Liver (tissue), 9 donors: ENCODE measurements around the gene SLC7A6OS. TPM values are rescaled to one million over a fixed set of nuclear protein-coding genes. Genes with fewer than 3 reads are reported as not detected.
A peak's percentile ranks its signal among the peaks of the same experiment; 100 is the strongest.

Experiments used
- DNase-seq: peaks from one replicate; pipeline ENCODE4 v3.0.0-alpha.2; 2017; ENCODE audit warnings: low spot score
- H3K27ac ChIP-seq, 2 donors: one replicate each; pipeline ENCODE4 v1.7.0; 2013; ENCODE audit warnings: inconsistent platforms in 2 of 2, low read length in 2 of 2, control low read depth in 1 of 2, low read depth in 1 of 2, mild to moderate bottlenecking in 1 of 2
- H3K27me3 ChIP-seq, 4 donors: one replicate each; pipeline versions ENCODE4 v1.6.1 to v1.7.0; 2013; ENCODE audit warnings: low read length in 3 of 4, inconsistent platforms in 1 of 4, mild to moderate bottlenecking in 1 of 4, moderate library complexity in 1 of 4; ENCODE audit not compliant: control insufficient read depth in 4 of 4, insufficient read depth in 4 of 4
- H3K36me3 ChIP-seq, 4 donors: one replicate each; pipeline versions ENCODE4 v1.6.1 to v1.7.0; 2013; ENCODE audit warnings: low read length in 3 of 4, mild to moderate bottlenecking in 3 of 4, low read depth in 1 of 4, moderate library complexity in 1 of 4; ENCODE audit not compliant: control insufficient read depth in 4 of 4, insufficient read depth in 3 of 4
- H3K4me1 ChIP-seq, 4 donors: one replicate each; pipeline versions ENCODE4 v1.6.1 to v1.7.0; 2013; ENCODE audit warnings: low read length in 3 of 4, mild to moderate bottlenecking in 3 of 4, moderate library complexity in 1 of 4; ENCODE audit not compliant: control insufficient read depth in 4 of 4, insufficient read depth in 4 of 4
- H3K4me3 ChIP-seq, 3 donors: one replicate each; pipeline versions ENCODE4 v1.6.1 to v1.7.0; 2013; ENCODE audit warnings: low read length in 3 of 3, control low read depth in 1 of 3, low read depth in 1 of 3, mild to moderate bottlenecking in 1 of 3
- H3K9ac ChIP-seq, 2 donors: one replicate each; pipeline ENCODE4 v1.7.0; 2013; ENCODE audit warnings: low read length in 2 of 2, mild to moderate bottlenecking in 2 of 2, moderate library complexity in 2 of 2, control low read depth in 1 of 2, low read depth in 1 of 2
- H3K9me3 ChIP-seq, 4 donors: one replicate each; pipeline versions ENCODE4 v1.6.1 to v1.7.0; 2013; ENCODE audit warnings: low read length in 3 of 4; ENCODE audit not compliant: control insufficient read depth in 4 of 4
- EGR1 ChIP-seq, 2 donors: IDR thresholded peaks; 2 replicates each; pipeline ENCODE4 v1.6.1; 2016 to 2018; ENCODE audit warnings: antibody characterized with exemption in 2 of 2, low read depth in 2 of 2
- FOXA2 ChIP-seq: IDR thresholded peaks from 2 replicates; pipeline ENCODE4 v1.6.1; 2016; ENCODE audit warnings: antibody characterized with exemption
- GABPA ChIP-seq, 2 donors: IDR thresholded peaks in 1 of 2; conservative IDR thresholded peaks in 1 of 2; 2 replicates each; pipeline ENCODE4 v1.6.1; 2016; ENCODE audit warnings: antibody characterized with exemption in 2 of 2, mild to moderate bottlenecking in 1 of 2, moderate library complexity in 1 of 2
- HNF4A ChIP-seq, 2 donors: conservative IDR thresholded peaks; 2 replicates each; pipeline ENCODE4 v1.6.1; 2016; ENCODE audit warnings: antibody characterized with exemption in 2 of 2, mild to moderate bottlenecking in 2 of 2
- HNF4G ChIP-seq: IDR thresholded peaks from 2 replicates; pipeline ENCODE4 v1.6.1; 2016; ENCODE audit warnings: antibody characterized with exemption
- RAD21 ChIP-seq, 2 donors: IDR thresholded peaks; 2 replicates each; pipeline ENCODE4 v1.6.1; 2016; ENCODE audit warnings: antibody characterized with exemption in 2 of 2, mild to moderate bottlenecking in 2 of 2
- RXRA ChIP-seq, 2 donors: IDR thresholded peaks; 2 replicates each; pipeline ENCODE4 v1.6.1; 2017 to 2018; ENCODE audit warnings: antibody characterized with exemption in 2 of 2, mild to moderate bottlenecking in 1 of 2
- SP1 ChIP-seq: IDR thresholded peaks from 2 replicates; pipeline ENCODE4 v1.6.1; 2018; ENCODE audit warnings: antibody characterized with exemption, mild to moderate bottlenecking
- TAF1 ChIP-seq: conservative IDR thresholded peaks from 2 replicates; pipeline ENCODE4 v1.6.1; 2016; ENCODE audit warnings: antibody characterized with exemption, mild to moderate bottlenecking
- YY1 ChIP-seq: IDR thresholded peaks from 2 replicates; pipeline ENCODE4 v1.6.1; 2016; ENCODE audit warnings: antibody characterized with exemption, mild to moderate bottlenecking
- WGBS: extraction: QIAGEN DNeasy Blood & Tissue Kit; methylation state at CpG from one replicate; pipeline ENCODE4 v1.1.7; 2013; 5-methylcytosine and 5-hydroxymethylcytosine counted together
- polyA plus RNA-seq, 2 donors: library from polyadenylated mRNA; stranded (reverse) in 1 of 2; unstranded in 1 of 2; fragments of 200-250 nt in 1 of 2; fragments of >200 nt in 1 of 2; fragmentation: Nextera tagmentation in 1 of 2; extraction: Ambion mirVana in 1 of 2; gene quantifications; one replicate each; pipeline versions ENCODE4 v1.2.1 to v1.2.3, GENCODE V29; 2013 to 2015
- total RNA-seq, 2 donors: library from RNA; depleted of rRNA; stranded (reverse); fragments of >200 nt; gene quantifications; one replicate each; pipeline ENCODE4 v1.2.3, GENCODE V29; 2014
- TF ChIP-seq, protein P1 (sequence below): IDR thresholded peaks from 2 replicates; pipeline ENCODE4 v1.6.1; 2016; ENCODE audit warnings: antibody characterized with exemption
- TF ChIP-seq, protein P2 (sequence below): IDR thresholded peaks from 2 replicates; pipeline ENCODE4 v1.6.1; 2016; ENCODE audit warnings: antibody characterized with exemption, mild to moderate bottlenecking
- TF ChIP-seq, protein P3 (sequence below): IDR thresholded peaks from 2 replicates; pipeline ENCODE4 v1.6.1; 2016; ENCODE audit warnings: antibody characterized with exemption
- TF ChIP-seq, protein P4 (sequence below): fragments of 150-350 bp; IDR thresholded peaks from 2 replicates; pipeline ENCODE4 v1.5.1; 2017; ENCODE audit warnings: improper control_type of control experiment, low read depth, low read length; ENCODE audit not compliant: missing input control
- donor health status: healthy.
- donor health status: healthy.
- donor health status: healthy.
- donor health status: healthy.
- donor health status: healthy.

The SLC7A6OS gene
- total and polyA plus RNA-seq, 4 donors, result 2.6 to 8.3 (median 5.5) TPM

DNA sequence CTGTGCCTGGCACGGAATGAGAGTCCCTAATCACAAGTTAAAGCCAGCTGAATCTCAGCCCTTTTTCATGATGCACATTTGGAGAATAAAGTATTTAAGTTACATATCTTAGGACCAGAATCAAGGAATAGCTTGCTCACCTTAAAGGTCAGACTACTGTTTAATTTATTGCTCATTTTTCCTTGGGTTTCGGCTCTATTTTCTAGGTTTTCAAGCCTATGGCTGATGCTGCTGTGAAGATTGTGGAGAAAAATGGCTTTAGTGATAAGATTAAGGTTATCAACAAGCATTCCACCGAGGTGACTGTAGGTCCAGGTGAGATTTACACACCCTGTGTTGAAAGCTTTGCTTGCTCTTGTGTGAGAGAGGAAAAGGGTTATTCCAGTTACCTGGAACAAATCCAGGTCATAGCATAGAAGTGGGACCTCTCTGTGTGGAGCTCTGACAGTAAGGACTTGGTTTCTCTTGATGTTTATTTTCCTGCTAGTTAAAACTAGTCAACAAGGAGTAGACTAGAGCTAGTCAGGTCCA is 18.2 kb upstream of the SLC7A6OS start:
- H3K27me3 ChIP-seq, result no peaks in the 10 kb centered on the region
- 36% methylated on average over 3 of the region's 3 CpGs for WGBS
- peaks cover 7 to 20% (median 14%) of the 10 kb centered on the region in 4 donors for H3K36me3 ChIP-seq
- no peak for DNase-seq
- H3K4me3 ChIP-seq, result no peak overlapping the region
- no peak overlapping the region for H3K9ac ChIP-seq
- H3K9me3 ChIP-seq, result no peaks in the 10 kb centered on the region
- peaks cover 0 to 27% (median 22%) of the 10 kb centered on the region in 4 donors for H3K4me1 ChIP-seq
- TF ChIP-seq, protein P1, sequence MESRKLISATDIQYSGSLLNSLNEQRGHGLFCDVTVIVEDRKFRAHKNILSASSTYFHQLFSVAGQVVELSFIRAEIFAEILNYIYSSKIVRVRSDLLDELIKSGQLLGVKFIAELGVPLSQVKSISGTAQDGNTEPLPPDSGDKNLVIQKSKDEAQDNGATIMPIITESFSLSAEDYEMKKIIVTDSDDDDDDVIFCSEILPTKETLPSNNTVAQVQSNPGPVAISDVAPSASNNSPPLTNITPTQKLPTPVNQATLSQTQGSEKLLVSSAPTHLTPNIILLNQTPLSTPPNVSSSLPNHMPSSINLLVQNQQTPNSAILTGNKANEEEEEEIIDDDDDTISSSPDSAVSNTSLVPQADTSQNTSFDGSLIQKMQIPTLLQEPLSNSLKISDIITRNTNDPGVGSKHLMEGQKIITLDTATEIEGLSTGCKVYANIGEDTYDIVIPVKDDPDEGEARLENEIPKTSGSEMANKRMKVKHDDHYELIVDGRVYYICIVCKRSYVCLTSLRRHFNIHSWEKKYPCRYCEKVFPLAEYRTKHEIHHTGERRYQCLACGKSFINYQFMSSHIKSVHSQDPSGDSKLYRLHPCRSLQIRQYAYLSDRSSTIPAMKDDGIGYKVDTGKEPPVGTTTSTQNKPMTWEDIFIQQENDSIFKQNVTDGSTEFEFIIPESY, result no peak
- no peak for TF ChIP-seq HNF4G
- TF ChIP-seq, protein P2, sequence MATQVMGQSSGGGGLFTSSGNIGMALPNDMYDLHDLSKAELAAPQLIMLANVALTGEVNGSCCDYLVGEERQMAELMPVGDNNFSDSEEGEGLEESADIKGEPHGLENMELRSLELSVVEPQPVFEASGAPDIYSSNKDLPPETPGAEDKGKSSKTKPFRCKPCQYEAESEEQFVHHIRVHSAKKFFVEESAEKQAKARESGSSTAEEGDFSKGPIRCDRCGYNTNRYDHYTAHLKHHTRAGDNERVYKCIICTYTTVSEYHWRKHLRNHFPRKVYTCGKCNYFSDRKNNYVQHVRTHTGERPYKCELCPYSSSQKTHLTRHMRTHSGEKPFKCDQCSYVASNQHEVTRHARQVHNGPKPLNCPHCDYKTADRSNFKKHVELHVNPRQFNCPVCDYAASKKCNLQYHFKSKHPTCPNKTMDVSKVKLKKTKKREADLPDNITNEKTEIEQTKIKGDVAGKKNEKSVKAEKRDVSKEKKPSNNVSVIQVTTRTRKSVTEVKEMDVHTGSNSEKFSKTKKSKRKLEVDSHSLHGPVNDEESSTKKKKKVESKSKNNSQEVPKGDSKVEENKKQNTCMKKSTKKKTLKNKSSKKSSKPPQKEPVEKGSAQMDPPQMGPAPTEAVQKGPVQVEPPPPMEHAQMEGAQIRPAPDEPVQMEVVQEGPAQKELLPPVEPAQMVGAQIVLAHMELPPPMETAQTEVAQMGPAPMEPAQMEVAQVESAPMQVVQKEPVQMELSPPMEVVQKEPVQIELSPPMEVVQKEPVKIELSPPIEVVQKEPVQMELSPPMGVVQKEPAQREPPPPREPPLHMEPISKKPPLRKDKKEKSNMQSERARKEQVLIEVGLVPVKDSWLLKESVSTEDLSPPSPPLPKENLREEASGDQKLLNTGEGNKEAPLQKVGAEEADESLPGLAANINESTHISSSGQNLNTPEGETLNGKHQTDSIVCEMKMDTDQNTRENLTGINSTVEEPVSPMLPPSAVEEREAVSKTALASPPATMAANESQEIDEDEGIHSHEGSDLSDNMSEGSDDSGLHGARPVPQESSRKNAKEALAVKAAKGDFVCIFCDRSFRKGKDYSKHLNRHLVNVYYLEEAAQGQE, result no peak
- no peak for TF ChIP-seq RXRA (IDR thresholded peaks at IDR 0.05)
- TF ChIP-seq GABPA (IDR thresholded peaks at IDR 0.05 in 1 of 2, conservative IDR thresholded peaks at IDR 0.05 in 1 of 2), result no peak
- no peak for TF ChIP-seq TAF1
- TF ChIP-seq EGR1 (IDR thresholded peaks at IDR 0.05; ENCODE audit: low read depth in 2 of 2), result no peak
- no peak for TF ChIP-seq SP1
- TF ChIP-seq, protein P3, sequence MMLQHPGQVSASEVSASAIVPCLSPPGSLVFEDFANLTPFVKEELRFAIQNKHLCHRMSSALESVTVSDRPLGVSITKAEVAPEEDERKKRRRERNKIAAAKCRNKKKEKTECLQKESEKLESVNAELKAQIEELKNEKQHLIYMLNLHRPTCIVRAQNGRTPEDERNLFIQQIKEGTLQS, result no peak
- TF ChIP-seq YY1, result no peak
- no peak for TF ChIP-seq FOXA2
- TF ChIP-seq HNF4A (conservative IDR thresholded peaks at IDR 0.05), result no peak
- no peak overlapping the region for H3K27ac ChIP-seq

DNA sequence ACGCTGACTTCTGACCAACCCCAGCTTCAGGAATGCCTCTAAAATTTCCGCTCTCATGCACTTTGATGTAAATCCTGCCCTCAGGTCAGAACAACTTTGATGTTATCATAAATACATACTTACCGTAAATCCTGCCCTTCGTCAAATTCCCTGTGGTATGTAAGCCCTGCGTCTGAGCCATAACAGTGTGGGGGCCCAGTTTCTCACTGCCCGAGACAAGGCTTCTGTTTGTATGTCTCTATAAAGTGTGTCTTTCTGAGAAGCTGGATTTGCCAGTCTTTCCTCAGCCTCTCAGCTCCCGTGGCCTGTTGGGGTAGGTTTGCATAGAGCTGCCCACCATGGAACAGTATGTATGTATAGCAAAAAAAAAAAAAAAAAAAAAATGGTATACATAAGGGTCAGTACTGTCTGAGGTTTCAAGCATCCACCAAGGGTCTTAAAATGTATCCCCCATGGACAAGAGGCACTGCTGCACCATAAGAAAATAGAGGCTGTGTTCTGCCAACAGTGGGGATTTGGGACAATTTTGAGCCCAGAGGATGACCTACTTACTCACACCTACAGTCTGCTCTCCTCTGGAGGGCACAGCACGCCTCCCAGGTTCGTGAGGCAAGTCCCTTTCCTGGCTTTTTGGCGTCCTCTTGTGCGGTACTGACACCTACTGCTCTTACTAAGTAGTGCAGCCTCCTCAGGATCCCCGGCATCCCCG is 17.6 kb upstream of the SLC7A6OS start:
- 43% methylated on average over 13 of the region's 13 CpGs for WGBS
- peaks cover 7 to 20% (median 14%) of the 10 kb centered on the region in 4 donors for H3K36me3 ChIP-seq
- H3K9me3 ChIP-seq, result no peaks in the 10 kb centered on the region
- peak; percentile 77 for DNase-seq
- no peaks in the 10 kb centered on the region for H3K27me3 ChIP-seq
- peaks cover 0 to 24% (median 19%) of the 10 kb centered on the region in 4 donors for H3K4me1 ChIP-seq
- no peak overlapping the region for H3K27ac ChIP-seq
- TF ChIP-seq, protein P4, sequence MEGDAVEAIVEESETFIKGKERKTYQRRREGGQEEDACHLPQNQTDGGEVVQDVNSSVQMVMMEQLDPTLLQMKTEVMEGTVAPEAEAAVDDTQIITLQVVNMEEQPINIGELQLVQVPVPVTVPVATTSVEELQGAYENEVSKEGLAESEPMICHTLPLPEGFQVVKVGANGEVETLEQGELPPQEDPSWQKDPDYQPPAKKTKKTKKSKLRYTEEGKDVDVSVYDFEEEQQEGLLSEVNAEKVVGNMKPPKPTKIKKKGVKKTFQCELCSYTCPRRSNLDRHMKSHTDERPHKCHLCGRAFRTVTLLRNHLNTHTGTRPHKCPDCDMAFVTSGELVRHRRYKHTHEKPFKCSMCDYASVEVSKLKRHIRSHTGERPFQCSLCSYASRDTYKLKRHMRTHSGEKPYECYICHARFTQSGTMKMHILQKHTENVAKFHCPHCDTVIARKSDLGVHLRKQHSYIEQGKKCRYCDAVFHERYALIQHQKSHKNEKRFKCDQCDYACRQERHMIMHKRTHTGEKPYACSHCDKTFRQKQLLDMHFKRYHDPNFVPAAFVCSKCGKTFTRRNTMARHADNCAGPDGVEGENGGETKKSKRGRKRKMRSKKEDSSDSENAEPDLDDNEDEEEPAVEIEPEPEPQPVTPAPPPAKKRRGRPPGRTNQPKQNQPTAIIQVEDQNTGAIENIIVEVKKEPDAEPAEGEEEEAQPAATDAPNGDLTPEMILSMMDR, result peak; percentile 97
- TF ChIP-seq RAD21 (IDR thresholded peaks at IDR 0.05) (peak; percentile 97 to 98), RXRA (IDR thresholded peaks at IDR 0.05) (no peak)
- no peak overlapping the region for H3K4me3 ChIP-seq
- no peak overlapping the region for H3K9ac ChIP-seq
